Colonic mucosa (tissue), 4 donors: ENCODE data around the gene ZCCHC24. TPM values are rescaled to one million over a fixed set of nuclear protein-coding genes. Genes with fewer than 3 reads are reported as not detected.

ENCODE experiments used
- DNase-seq: peaks from one replicate; pipeline ENCODE4 v3.0.0-alpha.2; 2020
- H3K27ac ChIP-seq: fragments of 200-600 bp; one replicate; pipeline ENCODE4 v1.8.0; 2021
- H3K27me3 ChIP-seq: fragments of 200-600 bp; one replicate; pipeline ENCODE4 v1.8.0; 2021
- H3K36me3 ChIP-seq: fragments of 200-600 bp; one replicate; pipeline ENCODE4 v1.8.0; 2021
- H3K4me1 ChIP-seq: fragments of 200-600 bp; one replicate; pipeline ENCODE4 v1.8.0; 2021; ENCODE audit warnings: mild to moderate bottlenecking
- H3K4me3 ChIP-seq: fragments of 200-600 bp; one replicate; pipeline ENCODE4 v1.8.0; 2021
- H3K9ac ChIP-seq, 2 donors: one replicate each; pipeline ENCODE4 v1.7.0; 2013; ENCODE audit warnings: control low read depth in 2 of 2, low read depth in 2 of 2, low read length in 2 of 2
- H3K9me3 ChIP-seq: fragments of 200-600 bp; one replicate; pipeline ENCODE4 v1.8.0; 2021
- intact Hi-C: fragments of 100-400 bp; cut with DNase I; formaldehyde crosslinking; loops from one replicate; pipeline ENCODE4 v1.14.1; 2022
- total RNA-seq, 2 donors: library from RNA; stranded (reverse); fragmentation: NEBNext Ultra II Directional in 1 of 2; extraction: Animal tissue kit (Norgen Biotek cat#: 25700) in 1 of 2; gene quantifications; one replicate each; pipeline ENCODE4 v1.2.1, GENCODE V29; 2021
- TF ChIP-seq, protein P1 (sequence below): fragments of 200-600 bp; IDR thresholded peaks from one replicate; pipeline ENCODE4 v1.8.0; 2022; ENCODE audit warnings: antibody characterized with exemption, mild to moderate bottlenecking
- donor health status: healthy.
- donor health status: DM: no; HTN: no; CAD: no.
- donor health status: DM: no; HTN: no; CAD: no.

ZCCHC24 gene
- total RNA-seq, 2 donors from 2014 or later: 4.6 to 19.1 TPM

DNA sequence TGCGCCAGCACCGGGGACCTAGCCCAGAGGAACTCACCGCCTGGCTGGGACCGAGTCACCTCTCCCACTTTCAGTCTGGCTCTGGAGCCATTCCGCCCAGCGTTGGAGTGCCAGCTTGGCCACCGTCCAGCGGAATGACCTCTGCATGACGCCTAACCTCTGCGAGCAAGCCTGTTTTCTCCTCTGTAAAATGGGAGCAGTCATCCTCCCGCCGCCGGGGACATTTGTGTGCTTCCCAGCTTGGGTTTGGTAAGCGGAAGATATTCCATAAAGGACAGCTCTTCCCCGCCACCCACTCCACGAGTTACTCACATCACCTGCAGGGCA is 1.3 kb upstream of the ZCCHC24 start:
- H3K27me3 ChIP-seq: no peaks in the 10 kb centered on the region
- no peaks in the 10 kb centered on the region for H3K9me3 ChIP-seq
- H3K36me3 ChIP-seq: no peaks in the 10 kb centered on the region
- peak overlapping the region in 1 of 2 donors; percentile 33 for H3K9ac ChIP-seq
- H3K27ac ChIP-seq: peak overlapping the region; percentile 24
- intact Hi-C loops: no loop called here
- peak overlapping the region; percentile 82 for H3K4me3 ChIP-seq
- peak; percentile 63 for DNase-seq
- H3K4me1 ChIP-seq: no peaks in the 10 kb centered on the region
- TF ChIP-seq, protein P1, sequence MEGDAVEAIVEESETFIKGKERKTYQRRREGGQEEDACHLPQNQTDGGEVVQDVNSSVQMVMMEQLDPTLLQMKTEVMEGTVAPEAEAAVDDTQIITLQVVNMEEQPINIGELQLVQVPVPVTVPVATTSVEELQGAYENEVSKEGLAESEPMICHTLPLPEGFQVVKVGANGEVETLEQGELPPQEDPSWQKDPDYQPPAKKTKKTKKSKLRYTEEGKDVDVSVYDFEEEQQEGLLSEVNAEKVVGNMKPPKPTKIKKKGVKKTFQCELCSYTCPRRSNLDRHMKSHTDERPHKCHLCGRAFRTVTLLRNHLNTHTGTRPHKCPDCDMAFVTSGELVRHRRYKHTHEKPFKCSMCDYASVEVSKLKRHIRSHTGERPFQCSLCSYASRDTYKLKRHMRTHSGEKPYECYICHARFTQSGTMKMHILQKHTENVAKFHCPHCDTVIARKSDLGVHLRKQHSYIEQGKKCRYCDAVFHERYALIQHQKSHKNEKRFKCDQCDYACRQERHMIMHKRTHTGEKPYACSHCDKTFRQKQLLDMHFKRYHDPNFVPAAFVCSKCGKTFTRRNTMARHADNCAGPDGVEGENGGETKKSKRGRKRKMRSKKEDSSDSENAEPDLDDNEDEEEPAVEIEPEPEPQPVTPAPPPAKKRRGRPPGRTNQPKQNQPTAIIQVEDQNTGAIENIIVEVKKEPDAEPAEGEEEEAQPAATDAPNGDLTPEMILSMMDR: no peak

DNA sequence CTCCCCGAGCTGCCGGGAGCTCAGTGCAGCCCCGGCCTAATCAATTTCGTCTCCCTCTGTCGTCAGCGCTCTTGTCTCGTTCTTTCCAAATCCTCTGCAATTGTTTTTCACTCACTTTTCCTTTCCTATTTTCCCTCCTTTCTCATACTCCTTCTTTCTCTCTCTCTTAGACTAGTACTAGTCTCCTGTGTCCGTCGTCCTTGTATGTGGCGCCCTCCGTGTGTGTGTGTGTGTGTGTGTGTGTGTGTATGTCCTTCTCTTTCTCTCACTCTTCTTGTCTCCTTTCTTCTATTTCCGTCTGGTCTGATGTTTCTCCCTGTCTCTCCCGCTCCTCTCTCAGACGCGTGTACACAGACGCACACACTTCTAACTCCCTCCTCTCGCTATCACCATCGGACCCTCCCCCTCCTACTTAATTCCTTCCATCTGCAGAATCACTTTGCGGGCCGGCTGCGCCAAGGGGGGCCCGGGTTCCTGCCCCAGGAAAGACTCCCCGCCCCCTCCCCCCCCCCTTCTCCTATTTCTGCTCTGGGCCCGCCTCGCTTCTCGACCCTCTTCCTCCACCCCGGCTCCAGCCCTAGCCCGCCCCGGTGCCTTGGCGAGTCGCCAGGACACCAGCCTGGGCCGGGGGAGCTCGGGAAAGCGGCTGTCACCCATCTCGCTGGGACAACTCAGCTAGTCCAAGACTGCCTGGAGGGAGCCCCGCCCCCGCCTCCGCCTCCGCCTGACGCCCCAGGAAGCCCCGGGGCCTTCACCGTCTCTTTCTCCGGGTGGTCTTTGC is 743 bp upstream of the ZCCHC24 start:
- Histone ChIP-seq H3K9me3 (no peaks in the 10 kb centered on the region), H3K4me3 (peak overlapping the region; percentile 82), H3K27ac (peak overlapping the region; percentile 24), H3K4me1 (no peaks in the 10 kb centered on the region), H3K9ac (peak overlapping the region; percentile 33 to 67), H3K36me3 (no peaks in the 10 kb centered on the region), H3K27me3 (no peaks in the 10 kb centered on the region)
- intact Hi-C loops: no loop called here
- TF ChIP-seq, protein P1: no peak
- DNase-seq: no peak

DNA sequence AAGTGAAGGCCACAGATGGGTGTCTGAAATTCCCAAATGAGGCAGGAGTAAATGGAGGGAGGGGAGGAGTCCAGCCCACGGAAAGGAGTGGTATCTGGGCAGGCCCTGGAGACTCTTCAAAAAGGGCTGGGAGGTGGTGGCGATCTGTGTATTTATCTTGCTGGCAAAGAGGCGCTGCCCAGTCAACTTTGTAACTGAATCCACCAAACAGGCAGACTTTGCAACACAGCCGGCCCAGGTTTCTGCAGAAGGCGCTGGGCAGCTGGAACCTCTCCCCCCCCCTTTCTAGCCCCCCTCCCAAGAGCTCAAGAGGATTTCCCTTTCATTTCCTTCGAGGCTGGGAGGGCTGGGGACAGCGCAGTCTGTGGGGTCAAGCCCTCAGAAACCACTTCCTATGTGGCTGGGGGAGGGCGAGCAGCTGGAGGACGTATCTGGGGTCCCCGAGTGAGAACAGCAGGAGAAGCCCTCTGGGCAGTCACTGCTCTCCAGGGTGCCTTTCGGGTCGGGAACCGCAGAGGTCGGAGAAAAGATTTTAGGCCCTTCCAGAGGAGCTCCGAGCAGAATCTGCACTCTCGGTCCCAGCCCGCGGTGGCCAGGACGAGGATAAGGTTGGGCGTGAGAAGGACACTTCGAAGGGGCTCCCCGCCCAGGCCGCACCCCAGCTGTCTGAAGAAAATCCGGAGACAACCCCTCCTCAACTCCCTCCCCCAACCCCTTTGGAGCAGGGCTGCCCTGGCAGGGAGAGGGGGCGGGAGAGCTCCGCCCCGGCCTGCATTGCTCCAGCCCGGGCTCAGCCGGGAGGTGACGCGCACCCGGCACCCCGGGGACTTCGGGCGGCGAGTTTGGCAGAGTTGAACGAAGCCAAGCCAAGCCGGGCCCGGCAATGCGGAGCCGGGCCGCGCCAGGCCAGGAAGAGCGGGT is 965 bp downstream of the ZCCHC24 start:
- peak overlapping the region; percentile 69 to 70 for H3K9ac ChIP-seq
- peak overlapping the region; percentile 82 for H3K4me3 ChIP-seq
- TF ChIP-seq, protein P1: no peak
- H3K4me1 ChIP-seq: no peaks in the 10 kb centered on the region
- intact Hi-C loops: no loop called here
- DNase-seq: peak; percentile 55
- H3K9me3 ChIP-seq: no peaks in the 10 kb centered on the region
- peak overlapping the region; percentile 87 for H3K27ac ChIP-seq
- no peaks in the 10 kb centered on the region for H3K36me3 ChIP-seq
- no peaks in the 10 kb centered on the region for H3K27me3 ChIP-seq

DNA sequence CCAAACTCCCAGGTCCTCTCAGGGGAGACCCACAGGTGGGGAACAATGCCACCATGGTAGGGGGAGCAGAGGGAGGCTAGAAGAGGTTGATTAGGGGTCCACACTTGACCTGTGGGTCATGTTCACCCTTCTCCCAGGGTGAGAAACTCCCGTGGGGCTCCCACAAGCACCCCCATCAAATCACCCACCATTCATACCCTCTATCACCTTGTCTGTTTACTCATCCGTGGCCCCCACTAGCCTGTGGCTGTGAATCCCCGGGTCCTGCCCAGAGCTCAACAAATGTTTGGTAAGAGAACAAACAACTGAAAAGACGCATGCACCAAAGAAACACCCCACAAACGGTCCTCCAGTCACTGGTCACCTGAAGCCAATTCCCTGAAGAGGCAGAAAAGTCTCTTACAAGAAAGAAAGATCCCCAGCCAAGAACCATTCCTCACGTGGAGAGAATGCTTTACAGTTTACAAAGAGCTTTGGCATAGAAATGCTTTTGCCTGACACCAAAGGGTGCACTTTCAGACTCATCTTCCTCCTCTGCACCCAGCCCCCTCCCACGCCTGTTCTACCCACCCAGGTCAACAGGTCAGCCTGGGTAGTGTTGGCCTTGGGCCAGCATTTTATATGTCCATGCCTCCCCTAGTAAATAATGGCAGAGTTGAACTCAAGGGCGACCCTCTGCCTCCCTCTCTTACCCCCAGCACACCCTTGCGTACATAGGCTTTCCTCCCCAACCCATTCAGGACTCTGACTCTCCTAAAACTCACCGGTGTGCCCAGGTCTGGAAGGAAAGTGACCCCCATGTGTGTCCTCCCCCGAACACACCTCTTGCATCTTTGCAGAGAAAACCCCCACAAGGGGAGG is 1.9 kb downstream of the ZCCHC24 start:
- Histone ChIP-seq H3K27ac (peak overlapping the region; percentile 27), H3K9ac (peak overlapping the region; percentile 69 to 70), H3K9me3 (no peaks in the 10 kb centered on the region), H3K27me3 (no peaks in the 10 kb centered on the region), H3K4me1 (no peaks in the 10 kb centered on the region), H3K4me3 (peak overlapping the region; percentile 82), H3K36me3 (no peaks in the 10 kb centered on the region)
- intact Hi-C loops: no loop called here
- TF ChIP-seq, protein P1: no peak
- DNase-seq: no peak
